Panc1 (cell line): ENCODE data around the gene NOL4L. TPM values are rescaled to one million over a fixed set of nuclear protein-coding genes. Genes with fewer than 3 reads are reported as not detected.

ENCODE experiments used
- ATAC-seq: fragments of 200-7000 bp; cut with Tn5 transposase; 2 replicates; pipeline ENCODE4 v1.9.1; 2020; ENCODE audit warnings: mild to moderate bottlenecking, moderate library complexity
- BruUV-seq: library from RNA; stranded (reverse); fragments of 400-500 nt; replicated peaks from 2 replicates; lab custom pipeline; 2021; lab: Mats Ljungman, UMichigan
- CTCF ChIA-PET: fragments of 300-600 bp; sonication (Branson Sonifier 250); formaldehyde crosslinking; loops from one replicate; lab custom pipeline; 2022; ENCODE audit warnings: antibody characterized with exemption; lab: Charles Lee
- POLR2A ChIA-PET: fragments of 300-600 bp; sonication (Branson Sonifier 250); formaldehyde crosslinking; loops from one replicate; lab custom pipeline; 2022; ENCODE audit warnings: antibody characterized with exemption; lab: Charles Lee
- DNase-seq: peaks from one replicate; pipeline ENCODE4 v3.0.0-alpha.2; 2010; ENCODE audit warnings: low read depth, low spot score
- H3K27ac ChIP-seq: 2 replicates; pipeline ENCODE4 v1.5.1; 2011; ENCODE audit warnings: mild to moderate bottlenecking, low read length, inconsistent platforms
- H3K27me3 ChIP-seq: fragments of 200-500 bp; sonication (Bioruptor generic); 2 replicates; pipeline ENCODE4 v1.6.0; 2014; ENCODE audit warnings: low read length, inconsistent platforms; ENCODE audit not compliant: control insufficient read depth, insufficient read depth
- H3K36me3 ChIP-seq: fragments of 200-500 bp; sonication (Bioruptor generic); 2 replicates; pipeline ENCODE4 v1.5.1; 2014; ENCODE audit warnings: inconsistent platforms, mild to moderate bottlenecking, low read length, moderate library complexity; ENCODE audit not compliant: control insufficient read depth, insufficient read depth
- H3K4me1 ChIP-seq: 2 replicates; pipeline ENCODE4 v1.5.1; 2011; ENCODE audit warnings: inconsistent platforms, mild to moderate bottlenecking, low read length, moderate library complexity; ENCODE audit not compliant: control insufficient read depth, insufficient read depth
- H3K4me3 ChIP-seq, 2 experiments: 2 replicates each; pipeline ENCODE4 v1.5.1; 2011 to 2012; ENCODE audit warnings: low read depth in 2 of 2, low read length in 2 of 2, mild to moderate bottlenecking in 2 of 2, inconsistent platforms in 1 of 2, moderate library complexity in 1 of 2
- H3K9me3 ChIP-seq: fragments of 200-500 bp; sonication (Bioruptor generic); 2 replicates; pipeline ENCODE4 v1.5.1; 2014; ENCODE audit warnings: low read depth, mild to moderate bottlenecking, inconsistent platforms, low read length, moderate library complexity; ENCODE audit not compliant: control insufficient read depth, insufficient read depth
- CTCF ChIP-seq: fragments of 450-650 bp; IDR thresholded peaks from 2 replicates; pipeline ENCODE4 v1.5.1; 2017; ENCODE audit warnings: mild to moderate bottlenecking
- POLR2AphosphoS5 ChIP-seq: IDR thresholded peaks from 2 replicates; pipeline ENCODE4 v1.6.1; 2012; ENCODE audit warnings: mild to moderate bottlenecking, low read depth, low read length, moderate library complexity
- REST ChIP-seq, 2 experiments: IDR thresholded peaks; 2 replicates each; pipeline ENCODE4 v1.6.1; 2011 to 2012; ENCODE audit warnings: low read depth in 2 of 2, control low read depth in 1 of 2, low read length in 1 of 2, mild to moderate bottlenecking in 1 of 2, moderate library complexity in 1 of 2; ENCODE audit not compliant: insufficient read depth in 1 of 2
- SIN3A ChIP-seq: IDR thresholded peaks from 2 replicates; pipeline ENCODE4 v1.6.1; 2012; ENCODE audit warnings: low read depth, mild to moderate bottlenecking, low read length, moderate library complexity, borderline replicate concordance; ENCODE audit not compliant: insufficient read depth
- TCF7L2 ChIP-seq: IDR thresholded peaks from 2 replicates; pipeline ENCODE4 v1.6.1; 2011; ENCODE audit warnings: mild to moderate bottlenecking, low read depth, low read length, inconsistent platforms
- in situ Hi-C: cut with HindIII; loops from 2 replicates; pipeline ENCODE4 v1.10.0; 2016; ENCODE audit warnings: low sequenced_read_pairs, low pct_unique_long_range_greater_than_20kb
- intact Hi-C: fragments of 100-400 bp; cut with micrococcal nuclease; formaldehyde crosslinking; loops from one replicate; pipeline ENCODE4 v1.10.0; 2022; ENCODE audit not compliant: unreplicated experiment
- total RNA-seq: library from RNA; stranded (reverse); gene quantifications from one replicate; pipeline ENCODE4 v1.2.1, GENCODE V29; 2021; ENCODE audit not compliant: unreplicated experiment

Gene NOL4L
- total RNA-seq, 1 experiment from 2014 or later: 21.6 TPM

DNA sequence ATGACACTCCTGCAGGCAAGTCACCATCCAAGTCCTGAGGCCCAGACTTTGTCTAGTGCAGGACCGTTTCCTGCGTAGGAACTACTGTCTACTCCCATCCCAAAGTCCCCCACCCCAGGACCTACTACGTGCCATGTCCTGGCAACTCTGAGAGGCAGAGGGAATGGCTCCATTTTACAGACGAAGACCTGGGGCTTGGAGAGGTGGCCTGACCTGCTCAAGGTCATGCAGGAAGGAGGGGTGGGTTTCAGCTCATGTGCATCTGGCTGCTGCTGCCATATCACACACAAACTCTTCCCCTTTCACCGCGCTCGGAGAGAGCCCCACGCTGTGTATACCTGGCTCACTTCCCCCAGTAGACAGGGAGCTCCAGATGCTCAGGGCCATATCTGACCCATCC is 1.2 kb upstream of the NOL4L start:
- Histone ChIP-seq H3K4me1 (peaks cover 14% of the 10 kb centered on the region), H3K36me3 (no peaks in the 10 kb centered on the region), H3K27ac (no peak overlapping the region), H3K4me3 (no peak overlapping the region), H3K27me3 (peaks cover 3% of the 10 kb centered on the region; the same call in 1 of the 2 replicates), H3K9me3 (no peaks in the 10 kb centered on the region)
- in situ Hi-C loops (no loop called here), intact Hi-C loops (no loop called here)
- ChIA-PET CTCF (no interaction called here), POLR2A (no interaction called here)
- no peak for ATAC-seq
- TF ChIP-seq SIN3A: no peak
- no peak for TF ChIP-seq REST (IDR thresholded peaks at IDR 0.05; ENCODE audit: insufficient read depth in 1 of 2, low read depth in 2 of 2, low read length in 1 of 2)
- TF ChIP-seq CTCF: no peak
- no peak for TF ChIP-seq POLR2AphosphoS5
- no peak for TF ChIP-seq TCF7L2
- DNase-seq: no peak
- BruUV-seq: no TSS peak

DNA sequence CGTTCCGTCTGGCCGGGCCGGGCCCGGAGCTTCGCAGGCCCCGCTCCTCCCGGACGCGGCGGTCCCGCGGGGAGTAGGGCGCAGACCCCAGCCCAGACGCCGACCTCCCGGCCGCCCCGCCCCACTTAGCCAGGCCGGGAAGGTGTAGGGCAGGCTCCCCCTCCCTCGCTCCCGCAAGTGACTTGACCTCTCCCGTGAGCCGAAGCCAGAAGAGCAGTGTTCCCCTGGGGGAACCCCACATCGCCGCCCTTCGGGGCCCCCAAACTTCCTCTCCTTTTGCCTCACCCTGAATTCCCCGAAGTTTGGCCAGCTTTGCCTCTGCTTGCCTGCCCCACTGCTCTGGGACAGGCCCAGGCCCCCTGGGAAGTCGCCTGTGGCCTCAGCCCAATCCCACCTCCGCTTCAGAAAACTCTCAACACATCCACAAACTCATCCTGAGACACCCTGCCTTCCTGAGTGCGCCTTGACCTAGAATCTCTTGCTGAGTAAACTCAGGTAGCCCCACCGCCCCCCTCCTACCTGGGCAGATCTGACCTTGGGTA is 524 bp upstream of the NOL4L start:
- in situ Hi-C loops: no loop called here
- no peak overlapping the region for H3K4me3 ChIP-seq
- TF ChIP-seq CTCF: no peak
- no peak for TF ChIP-seq POLR2AphosphoS5
- no peak for TF ChIP-seq TCF7L2
- no peak for TF ChIP-seq REST (IDR thresholded peaks at IDR 0.05; ENCODE audit: insufficient read depth in 1 of 2, low read depth in 2 of 2, low read length in 1 of 2)
- TF ChIP-seq SIN3A: no peak
- no peaks in the 10 kb centered on the region for H3K9me3 ChIP-seq
- ChIA-PET CTCF (no interaction called here), POLR2A (no interaction called here)
- H3K36me3 ChIP-seq: no peaks in the 10 kb centered on the region
- peaks cover 3% of the 10 kb centered on the region; the same call in 1 of the 2 replicates for H3K27me3 ChIP-seq
- no peak overlapping the region for H3K27ac ChIP-seq
- no peak for ATAC-seq
- intact Hi-C loops: no loop called here
- no peak for DNase-seq
- H3K4me1 ChIP-seq: peaks cover 17% of the 10 kb centered on the region
- BruUV-seq: no TSS peak
